Measurements from ENCODE around the gene PPM1L.

The PPM1L gene

DNA sequence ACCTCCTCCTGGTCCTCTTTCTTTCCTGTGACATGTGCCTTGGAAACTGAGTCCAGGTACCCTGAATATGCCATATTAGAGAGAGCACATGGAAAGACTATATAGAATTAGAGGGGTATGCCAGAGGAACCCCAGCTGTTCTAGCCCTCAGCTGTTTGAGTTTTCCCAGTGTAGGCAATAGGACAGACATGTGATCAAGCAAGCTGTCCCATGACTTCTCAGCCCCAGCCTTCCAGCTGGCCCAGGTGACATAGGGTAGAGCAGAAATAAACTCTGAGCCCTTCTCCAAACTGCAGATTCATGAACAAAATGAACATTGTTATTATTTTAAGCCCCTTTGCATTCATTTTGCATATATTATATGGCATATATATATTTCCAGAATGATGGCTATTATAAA is 118.7 kb downstream of the PPM1L start:
- Histone ChIP-seq H3K9ac (ENCODE audit: low read depth, low read length) (no peak overlapping the region), H3K9me3 (ENCODE audit: control insufficient read depth, insufficient read depth, low read length) (no peaks in the 10 kb centered on the region), H3K4me1 (ENCODE audit: insufficient read depth, low read length) (0 out of 2 replicates have a peak, but pooled peaks cover 8% of the 10 kb centered on the region), H3K36me3 (ENCODE audit: insufficient read depth, low read length) (no peaks in the 10 kb centered on the region)

DNA sequence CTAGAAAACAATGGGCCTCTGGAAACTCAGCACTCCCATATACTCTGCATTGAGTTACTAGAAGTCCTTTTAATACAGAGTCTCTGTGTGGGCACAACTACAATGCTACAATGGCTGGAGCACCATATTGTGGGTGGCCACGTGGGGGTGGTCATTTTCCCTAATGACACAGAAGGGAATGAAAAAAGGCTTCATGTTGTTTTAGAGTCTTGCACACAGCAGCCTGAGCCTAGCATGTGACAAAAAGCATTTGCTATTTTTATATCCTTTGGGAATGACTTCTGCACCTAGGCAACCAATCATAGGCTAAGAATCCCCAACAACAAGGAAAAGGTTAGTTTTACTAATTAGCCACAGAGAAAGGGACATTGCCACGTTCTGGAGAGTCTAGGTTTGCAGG is 120.6 kb downstream of the PPM1L start:
- H3K9me3 ChIP-seq (ENCODE audit: control insufficient read depth, insufficient read depth, low read length), result no peaks in the 10 kb centered on the region
- H3K4me1 ChIP-seq (ENCODE audit: insufficient read depth, low read length), result no peaks in the 10 kb centered on the region
- no peaks in the 10 kb centered on the region for H3K36me3 ChIP-seq (ENCODE audit: insufficient read depth, low read length)
- H3K9ac ChIP-seq (ENCODE audit: low read depth, low read length), result no peak overlapping the region

DNA sequence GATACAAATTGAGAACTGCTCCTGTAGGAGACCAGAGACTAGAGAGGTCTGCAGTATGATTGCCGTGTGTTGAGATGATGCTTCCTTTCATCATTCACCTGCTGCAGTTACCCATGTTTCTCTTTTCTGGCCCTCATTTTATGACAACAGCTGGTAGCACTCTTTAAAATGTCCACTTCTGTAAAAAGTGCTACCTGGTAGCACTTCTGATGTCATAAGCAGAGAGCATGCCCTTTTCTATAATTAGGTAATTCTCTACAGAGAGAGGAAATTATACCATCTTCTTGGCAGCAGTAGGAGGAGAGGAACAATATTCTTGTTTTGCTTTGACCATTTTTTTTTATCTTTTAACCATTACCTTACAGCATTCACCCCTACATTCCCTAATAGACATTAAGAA is 123.8 kb downstream of the PPM1L start:
- H3K9me3 ChIP-seq (ENCODE audit: control insufficient read depth, insufficient read depth, low read length), result no peaks in the 10 kb centered on the region
- no peaks in the 10 kb centered on the region for H3K4me1 ChIP-seq (ENCODE audit: insufficient read depth, low read length)
- no peak overlapping the region for H3K9ac ChIP-seq (ENCODE audit: low read depth, low read length)
- no peaks in the 10 kb centered on the region for H3K36me3 ChIP-seq (ENCODE audit: insufficient read depth, low read length)

- H3K9me3 ChIP-seq (ENCODE audit: control insufficient read depth, insufficient read depth, low read length), result no peaks in the 10 kb centered on the region
- no peaks in the 10 kb centered on the region for H3K36me3 ChIP-seq (ENCODE audit: insufficient read depth, low read length)
- H3K9ac ChIP-seq (ENCODE audit: low read depth, low read length), result no peak overlapping the region
- peaks cover 10% of the 10 kb centered on the region; the same call in 1 of the 2 replicates for H3K4me1 ChIP-seq (ENCODE audit: insufficient read depth, low read length)
These were observed 127.3 kb downstream of the PPM1L start for GRCh38 chr3:160883373-160883772.

GRCh38 chr3:160885791-160886286 is 129.8 kb downstream of the PPM1L start:
- Histone ChIP-seq H3K4me1 (ENCODE audit: insufficient read depth, low read length) (peaks cover 10% of the 10 kb centered on the region; the same call in 1 of the 2 replicates), H3K9me3 (ENCODE audit: control insufficient read depth, insufficient read depth, low read length) (no peaks in the 10 kb centered on the region), H3K9ac (ENCODE audit: low read depth, low read length) (no peak overlapping the region), H3K36me3 (ENCODE audit: insufficient read depth, low read length) (no peaks in the 10 kb centered on the region)

GRCh38 chr3:160886421-160886820 is 130.4 kb downstream of the PPM1L start:
- no peaks in the 10 kb centered on the region for H3K9me3 ChIP-seq (ENCODE audit: control insufficient read depth, insufficient read depth, low read length)
- H3K36me3 ChIP-seq (ENCODE audit: insufficient read depth, low read length), result no peaks in the 10 kb centered on the region
- H3K4me1 ChIP-seq (ENCODE audit: insufficient read depth, low read length), result peaks cover 10% of the 10 kb centered on the region; the same call in 1 of the 2 replicates
- H3K9ac ChIP-seq (ENCODE audit: low read depth, low read length), result no peak overlapping the region

DNA sequence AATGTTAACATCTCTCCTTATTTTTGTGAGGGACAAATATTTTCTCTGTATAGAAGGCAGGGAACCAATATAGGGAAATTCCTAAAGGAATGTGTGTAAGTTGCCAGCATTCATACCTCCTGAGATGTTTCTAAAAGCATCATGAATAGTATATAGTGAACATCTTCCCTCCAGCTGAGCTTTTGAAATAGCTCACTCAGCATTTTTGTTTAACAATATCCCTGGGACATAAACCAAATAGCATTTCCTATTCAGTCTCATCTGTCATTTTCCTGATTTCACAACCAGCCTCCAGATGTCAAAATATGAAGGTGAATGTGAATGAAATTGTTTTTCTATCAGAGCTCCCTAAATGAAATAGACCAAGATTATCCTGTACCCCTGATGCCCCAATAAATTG is 137.2 kb downstream of the PPM1L start:
- no peak overlapping the region for H3K9ac ChIP-seq (ENCODE audit: low read depth, low read length)
- H3K4me1 ChIP-seq (ENCODE audit: insufficient read depth, low read length), result peaks cover 8% of the 10 kb centered on the region; the same call in 1 of the 2 replicates
- H3K9me3 ChIP-seq (ENCODE audit: control insufficient read depth, insufficient read depth, low read length), result no peaks in the 10 kb centered on the region
- H3K36me3 ChIP-seq (ENCODE audit: insufficient read depth, low read length), result no peaks in the 10 kb centered on the region

DNA sequence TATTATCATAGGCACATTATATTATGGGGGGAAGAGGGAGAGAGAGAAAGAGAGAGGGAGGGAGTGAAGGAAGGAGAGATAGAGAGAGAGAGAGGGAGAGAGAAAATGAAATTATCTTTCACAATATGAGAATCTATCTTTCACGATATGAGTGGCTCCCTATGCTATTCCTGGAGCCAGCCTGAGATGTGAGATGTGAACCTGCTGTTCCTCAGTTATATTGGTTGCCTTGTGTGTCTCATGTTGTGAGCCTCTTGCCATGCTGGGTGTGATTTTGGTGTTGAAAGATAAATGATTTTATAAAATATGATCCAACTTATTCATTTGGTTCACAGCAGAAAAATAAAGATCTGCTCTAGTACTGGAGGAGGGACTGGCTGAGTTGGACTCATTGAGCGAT is 148.7 kb downstream of the PPM1L start:
- no peaks in the 10 kb centered on the region for H3K4me1 ChIP-seq (ENCODE audit: insufficient read depth, low read length)
- H3K9me3 ChIP-seq (ENCODE audit: control insufficient read depth, insufficient read depth, low read length), result no peaks in the 10 kb centered on the region
- no peaks in the 10 kb centered on the region for H3K36me3 ChIP-seq (ENCODE audit: insufficient read depth, low read length)
- H3K9ac ChIP-seq (ENCODE audit: low read depth, low read length), result no peak overlapping the region

- no peaks in the 10 kb centered on the region for H3K36me3 ChIP-seq (ENCODE audit: insufficient read depth, low read length)
- peaks cover 8% of the 10 kb centered on the region; the same call in 1 of the 2 replicates for H3K4me1 ChIP-seq (ENCODE audit: insufficient read depth, low read length)
- H3K9ac ChIP-seq (ENCODE audit: low read depth, low read length), result no peak overlapping the region
- no peaks in the 10 kb centered on the region for H3K9me3 ChIP-seq (ENCODE audit: control insufficient read depth, insufficient read depth, low read length)
These were observed 150.6 kb downstream of the PPM1L start for GRCh38 chr3:160906646-160907045.

DNA sequence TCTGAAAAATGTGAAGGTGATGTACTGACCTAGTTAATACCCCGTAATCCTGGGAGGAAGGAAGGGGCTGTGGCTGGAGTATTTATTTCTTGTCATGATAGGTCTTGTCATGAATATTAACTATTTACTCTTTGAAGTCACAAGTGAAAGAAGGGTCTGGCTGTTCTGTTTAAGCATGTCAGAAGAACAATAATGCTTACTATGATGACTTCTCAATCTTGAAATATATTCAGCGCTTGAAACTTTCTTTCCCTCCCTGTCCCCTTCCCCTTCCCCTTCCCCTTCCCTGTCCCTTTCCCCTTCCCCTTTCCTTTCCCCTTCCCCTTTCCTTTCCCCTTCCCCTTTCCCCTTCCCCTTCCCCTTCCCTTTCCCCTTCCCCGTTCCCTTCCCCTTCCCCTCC is 153.9 kb downstream of the PPM1L start:
- no peak overlapping the region for H3K9ac ChIP-seq (ENCODE audit: low read depth, low read length)
- H3K36me3 ChIP-seq (ENCODE audit: insufficient read depth, low read length), result no peaks in the 10 kb centered on the region
- peaks cover 10% of the 10 kb centered on the region; the same call in 1 of the 2 replicates for H3K4me1 ChIP-seq (ENCODE audit: insufficient read depth, low read length)
- H3K9me3 ChIP-seq (ENCODE audit: control insufficient read depth, insufficient read depth, low read length), result no peaks in the 10 kb centered on the region

GRCh38 chr3:160911411-160911810 is 155.4 kb downstream of the PPM1L start:
- H3K9ac ChIP-seq (ENCODE audit: low read depth, low read length), result no peak overlapping the region
- no peaks in the 10 kb centered on the region for H3K9me3 ChIP-seq (ENCODE audit: control insufficient read depth, insufficient read depth, low read length)
- H3K36me3 ChIP-seq (ENCODE audit: insufficient read depth, low read length), result no peaks in the 10 kb centered on the region
- peaks cover 10% of the 10 kb centered on the region; the same call in 1 of the 2 replicates for H3K4me1 ChIP-seq (ENCODE audit: insufficient read depth, low read length)

DNA sequence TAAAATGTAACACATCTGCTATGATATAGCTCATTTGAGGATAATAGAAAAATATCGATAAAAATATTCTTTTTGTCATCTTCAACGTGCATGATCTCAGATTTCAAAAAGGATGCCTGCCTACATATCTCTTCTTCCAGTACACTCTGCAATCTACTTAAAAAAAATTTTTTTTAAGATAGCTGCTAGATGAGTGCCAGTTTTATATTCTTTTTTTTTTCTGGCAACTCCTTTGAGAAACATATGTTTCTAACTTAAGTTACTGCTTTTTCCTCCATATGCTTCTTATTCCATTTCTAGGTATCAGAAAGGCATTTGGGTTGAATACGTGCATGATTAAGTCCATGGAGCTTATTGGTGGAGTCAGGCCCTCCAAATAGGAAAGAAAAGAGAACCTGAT is 160.4 kb downstream of the PPM1L start:
- no peaks in the 10 kb centered on the region for H3K9me3 ChIP-seq (ENCODE audit: control insufficient read depth, insufficient read depth, low read length)
- H3K36me3 ChIP-seq (ENCODE audit: insufficient read depth, low read length), result no peaks in the 10 kb centered on the region
- peaks cover 4% of the 10 kb centered on the region; the same call in 1 of the 2 replicates for H3K4me1 ChIP-seq (ENCODE audit: insufficient read depth, low read length)
- H3K9ac ChIP-seq (ENCODE audit: low read depth, low read length), result no peak overlapping the region

DNA sequence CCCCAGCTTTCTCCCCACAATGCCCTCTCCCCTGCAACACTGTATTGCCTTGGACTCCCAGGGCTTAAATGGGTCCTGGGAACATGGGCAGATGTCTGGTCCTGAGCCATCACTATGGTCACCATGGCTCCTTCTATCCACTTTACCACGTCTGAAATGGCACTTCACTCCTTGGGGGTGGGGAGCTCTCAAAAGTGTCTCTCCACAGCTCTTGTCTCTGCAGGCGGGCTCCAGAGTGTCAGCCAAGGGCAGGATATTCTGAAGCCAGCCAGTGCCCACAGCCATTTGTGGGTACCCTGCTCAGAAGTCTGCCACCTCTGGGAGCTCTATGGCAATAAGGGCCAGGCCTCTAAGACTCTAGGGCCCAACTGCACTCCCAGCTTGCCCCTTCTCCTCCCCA is 163.9 kb downstream of the PPM1L start:
- no peaks in the 10 kb centered on the region; the same call in 1 of the 2 replicates for H3K4me1 ChIP-seq (ENCODE audit: insufficient read depth, low read length)
- no peaks in the 10 kb centered on the region for H3K36me3 ChIP-seq (ENCODE audit: insufficient read depth, low read length)
- no peak overlapping the region for H3K9ac ChIP-seq (ENCODE audit: low read depth, low read length)
- no peaks in the 10 kb centered on the region for H3K9me3 ChIP-seq (ENCODE audit: control insufficient read depth, insufficient read depth, low read length)

GRCh38 chr3:160921020-160921635 is 165.1 kb downstream of the PPM1L start:
- no peaks in the 10 kb centered on the region; the same call in 1 of the 2 replicates for H3K4me1 ChIP-seq (ENCODE audit: insufficient read depth, low read length)
- no peak overlapping the region for H3K9ac ChIP-seq (ENCODE audit: low read depth, low read length)
- no peaks in the 10 kb centered on the region for H3K36me3 ChIP-seq (ENCODE audit: insufficient read depth, low read length)
- no peaks in the 10 kb centered on the region for H3K9me3 ChIP-seq (ENCODE audit: control insufficient read depth, insufficient read depth, low read length)

DNA sequence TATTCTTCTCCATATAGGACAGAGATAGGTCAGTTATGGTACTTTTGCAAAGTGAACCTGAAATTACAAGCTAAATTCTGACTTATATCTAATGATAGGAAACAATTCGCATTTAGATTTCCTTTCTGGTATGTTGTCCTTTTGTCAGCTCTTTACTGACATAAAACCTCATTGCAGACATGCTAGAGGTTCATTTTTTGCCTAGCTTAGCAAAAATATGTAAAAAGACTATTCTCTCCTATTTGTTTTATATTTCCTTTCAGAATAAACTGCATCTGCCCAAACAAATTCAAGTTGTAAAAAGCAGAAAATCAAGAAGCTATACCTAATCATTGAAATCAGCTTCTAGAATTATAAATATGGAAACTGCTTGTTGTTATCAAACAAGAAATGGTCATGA is 168.7 kb downstream of the PPM1L start:
- Histone ChIP-seq H3K9me3 (ENCODE audit: control insufficient read depth, insufficient read depth, low read length) (no peaks in the 10 kb centered on the region), H3K36me3 (ENCODE audit: insufficient read depth, low read length) (no peaks in the 10 kb centered on the region), H3K4me1 (ENCODE audit: insufficient read depth, low read length) (no peaks in the 10 kb centered on the region; the same call in 1 of the 2 replicates), H3K9ac (ENCODE audit: low read depth, low read length) (no peak overlapping the region)

Data from ES-I3 (cell line).